HL-60/S4 treated with retinoic acid at 250 ng/mL for 4 days and 3 days (cell line): Measurements from ENCODE around the gene OR8H2.
"Not testable (repeated sequence)": the region's sequence is repeated elsewhere in the genome, so short reads cannot be mapped to it uniquely, and the experiment has no call there.

Experiments
- in situ Hi-C: fragments of 300-500 bp; cut with MboI; formaldehyde crosslinking; loops from 2 replicates; pipeline ENCODE4 v1.7.0; 2022; ENCODE audit warnings: low sequenced_read_pairs

The OR8H2 gene, protein sequence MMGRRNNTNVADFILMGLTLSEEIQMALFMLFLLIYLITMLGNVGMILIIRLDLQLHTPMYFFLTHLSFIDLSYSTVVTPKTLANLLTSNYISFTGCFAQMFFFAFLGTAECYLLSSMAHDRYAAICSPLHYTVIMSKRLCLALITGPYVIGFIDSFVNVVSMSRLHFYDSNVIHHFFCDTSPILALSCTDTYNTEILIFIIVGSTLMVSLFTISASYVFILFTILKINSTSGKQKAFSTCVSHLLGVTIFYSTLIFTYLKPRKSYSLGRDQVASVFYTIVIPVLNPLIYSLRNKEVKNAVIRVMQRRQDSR

DNA sequence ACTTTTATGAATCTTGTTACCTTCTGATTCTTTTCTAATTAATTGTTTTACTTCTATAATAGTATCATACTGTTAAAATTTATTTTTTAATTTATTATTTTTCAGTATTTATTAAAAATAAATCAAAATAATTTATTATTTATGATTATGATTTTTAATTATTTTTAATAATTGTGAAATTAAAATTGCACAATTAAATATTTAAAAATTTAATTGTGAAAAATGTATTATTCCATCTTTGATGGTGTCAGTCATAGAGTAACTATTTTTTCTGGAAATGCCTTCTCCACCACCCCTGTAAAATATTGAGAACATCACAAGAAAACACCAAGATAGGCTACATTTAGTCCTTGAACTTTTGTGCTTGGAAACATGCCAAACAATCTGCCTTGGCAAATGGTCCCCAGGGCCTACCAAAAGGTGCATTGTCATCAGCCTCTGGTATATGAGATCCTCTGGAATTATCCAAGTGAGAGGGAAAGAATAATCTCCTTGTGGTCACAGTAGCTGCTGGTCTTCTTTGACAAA lies at the start of gene OR8H2:
Gene OR8H2 (plus strand): TSS at position 478 of the 528 bp plus-strand sequence. CDS start 1,356 bp downstream, outside the sequence.
- in situ Hi-C loops = no loop called here

GRCh38 chr11:56056366-56056765 lies 47.1 kb upstream of the OR8H2 start:
- in situ Hi-C loops = not testable (repeated sequence)

DNA sequence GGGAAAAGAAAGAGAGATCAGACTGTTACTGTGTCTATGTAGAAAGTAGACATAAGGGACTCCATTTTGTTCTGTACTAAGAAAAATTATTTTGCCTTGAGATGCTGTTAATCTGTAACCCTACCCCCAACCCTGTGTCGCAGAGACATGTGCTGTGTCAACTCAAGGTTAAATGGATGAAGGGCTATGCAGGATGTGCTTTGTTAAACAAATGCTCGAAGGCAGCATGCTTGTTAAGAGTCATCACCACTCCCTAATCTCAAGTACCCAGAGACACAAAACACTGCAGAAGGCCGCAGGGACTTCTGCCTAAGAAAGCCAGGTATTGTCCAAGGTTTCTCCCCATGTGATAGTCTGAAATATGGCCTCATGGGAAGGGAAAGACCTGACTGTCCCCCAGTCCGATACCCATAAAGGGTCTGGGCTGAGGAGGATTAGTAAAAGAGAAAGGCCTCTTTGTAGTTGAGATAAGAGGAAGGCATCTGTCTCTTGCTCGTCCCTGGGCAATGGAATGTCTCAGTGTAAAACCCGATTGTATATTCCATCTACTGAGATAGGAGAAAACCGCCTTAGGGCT lies 45.7 kb upstream of the OR8H2 start:
- in situ Hi-C loops = not testable (repeated sequence)

- in situ Hi-C loops = not testable (repeated sequence)
These were observed 45.2 kb upstream of the OR8H2 start for GRCh38 chr11:56058260-56058780.

DNA sequence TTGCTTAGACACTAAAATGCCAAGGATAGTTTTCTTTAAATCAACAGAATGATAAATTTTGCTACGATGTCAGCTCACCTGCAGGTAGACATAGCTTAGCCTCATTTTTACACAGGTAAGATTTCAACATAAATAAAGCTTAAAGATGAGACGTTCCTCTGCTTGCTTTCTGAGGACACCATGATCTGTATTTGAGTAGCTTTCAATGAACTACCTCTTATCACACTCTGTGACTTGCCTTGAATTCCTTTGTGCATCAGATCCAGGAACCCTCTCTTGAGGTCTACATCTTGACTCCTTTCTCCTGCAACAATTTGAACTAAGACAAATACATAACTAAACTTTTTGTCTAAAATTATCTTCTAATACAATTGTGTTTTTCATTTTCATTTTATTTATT lies 36.5 kb upstream of the OR8H2 start:
- in situ Hi-C loops = no loop called here

DNA sequence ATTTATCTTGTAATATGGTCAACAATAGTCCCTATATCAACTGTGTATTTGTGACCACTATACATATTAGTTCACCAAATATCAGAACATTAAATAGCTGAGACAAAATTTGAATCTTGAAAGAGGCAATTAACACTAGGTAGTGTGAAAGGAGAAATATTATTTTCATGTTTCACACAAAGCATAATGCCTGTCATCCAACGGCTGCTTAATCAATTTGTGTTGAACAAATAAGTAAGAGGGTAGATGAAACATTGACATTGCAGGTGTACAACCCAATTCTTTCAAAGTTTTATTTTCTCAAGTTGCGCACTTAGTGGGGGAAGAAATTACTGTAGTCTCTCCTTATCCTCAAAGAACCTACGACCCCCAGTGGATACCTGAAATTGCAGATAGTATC lies 13.8 kb upstream of the OR8H2 start:
- in situ Hi-C loops = no loop called here

DNA sequence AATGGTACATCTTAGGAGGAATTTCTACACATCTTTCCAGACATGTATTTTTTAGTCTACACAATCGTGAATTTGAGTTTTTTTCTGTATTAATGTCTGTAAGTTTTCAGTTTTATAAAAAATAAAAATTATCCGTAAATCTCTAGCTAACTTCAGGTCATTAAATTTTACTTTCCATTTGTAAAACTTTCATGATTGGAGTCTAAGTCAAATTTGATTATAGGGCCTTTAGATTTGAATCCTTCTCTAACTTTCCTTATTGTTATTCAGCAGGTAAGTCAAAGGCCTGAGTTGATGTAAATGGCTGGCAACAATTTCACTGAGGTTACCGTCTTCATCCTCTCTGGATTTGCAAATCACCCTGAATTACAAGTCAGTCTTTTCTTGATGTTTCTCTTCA lies 10.5 kb upstream of the OR8H2 start, which contains the start of gene OR8I2:
Gene OR8I2 (plus strand): TSS at position 301 of the 400 bp plus-strand sequence. CDS start 0 bp downstream, at position 301.
- in situ Hi-C loops = no loop called here

DNA sequence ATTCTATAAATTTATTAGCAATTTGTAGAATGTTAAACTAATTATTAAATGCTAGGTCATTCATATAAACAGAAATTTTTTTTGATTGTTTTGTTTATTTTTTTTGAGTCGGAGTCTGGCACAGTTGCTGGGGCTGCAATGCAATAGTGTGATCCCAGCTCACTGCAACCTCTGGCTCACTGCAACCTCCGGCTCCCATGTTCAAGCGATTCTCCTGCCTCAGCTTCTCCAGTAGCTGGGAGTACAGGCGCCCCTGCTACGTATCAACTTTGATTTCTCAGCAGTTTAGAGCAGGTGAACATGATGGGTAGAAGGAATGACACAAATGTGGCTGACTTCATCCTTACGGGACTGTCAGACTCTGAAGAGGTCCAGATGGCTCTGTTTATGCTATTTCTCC lies 18.6 kb downstream of the OR8H2 start, which contains the start of gene OR8H3:
Gene OR8H3 (plus strand): TSS at position 301 of the 400 bp plus-strand sequence. CDS start 0 bp downstream, at position 301.
- in situ Hi-C loops = no loop called here

GRCh38 chr11:56140151-56140661 lies 36.7 kb downstream of the OR8H2 start, which contains the start of gene OR8J3:
OR8J3 (minus strand) TSS chr11:56140201; CDS start chr11:56137718, 2,483 bp downstream.
- in situ Hi-C loops = no loop called here

- in situ Hi-C loops = not testable (repeated sequence)
These were observed 40.2 kb downstream of the OR8H2 start for GRCh38 chr11:56143681-56144080.

GRCh38 chr11:56151376-56151775 lies 47.9 kb downstream of the OR8H2 start:
- in situ Hi-C loops = no loop called here

DNA sequence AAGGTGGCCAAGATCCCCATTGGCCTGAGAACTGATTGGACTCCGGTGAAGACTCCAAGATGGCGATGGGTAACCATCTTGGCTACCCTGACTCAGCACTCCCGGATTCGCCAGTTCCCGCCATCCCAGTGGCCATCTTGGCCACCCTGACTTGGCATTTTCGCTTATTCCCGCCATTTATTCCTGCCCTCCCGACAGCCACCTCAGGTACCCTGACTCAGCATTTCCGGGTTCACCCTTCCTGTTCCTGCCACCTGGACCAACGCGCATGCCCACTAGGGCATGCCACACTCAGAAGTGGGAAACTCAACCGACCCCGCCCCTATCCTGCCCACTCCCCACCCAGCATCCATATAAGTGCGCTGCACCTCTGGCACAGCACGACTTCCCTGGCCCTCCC lies 48.8 kb downstream of the OR8H2 start:
- in situ Hi-C loops = no loop called here
